Esophagus muscularis mucosa (tissue), 4 donors: ENCODE results near the gene LARGE1. TPM values are rescaled to one million over a fixed set of nuclear protein-coding genes. Genes with fewer than 3 reads are reported as not detected.

Source experiments
- DNase-seq: peaks from one replicate; pipeline ENCODE4 v3.0.0-alpha.2; 2017; ENCODE audit errors: extremely low spot score
- H3K27ac ChIP-seq, 4 donors: fragments of 200-600 bp; sonication (generic); replicated peaks in 1 of 4; 1 replicate in 3 of 4; 2 replicates in 1 of 4; pipeline ENCODE4 v1.5.1; 2016 to 2019; ENCODE audit warnings: mild to moderate bottlenecking in 1 of 4
- H3K27me3 ChIP-seq, 4 donors: fragments of 200-600 bp; sonication (generic); one replicate each; pipeline versions ENCODE4 v1.5.1 to v1.6.0; 2016 to 2019
- H3K36me3 ChIP-seq, 4 donors: fragments of 200-600 bp; sonication (generic); one replicate each; pipeline ENCODE4 v1.5.1; 2016 to 2019
- H3K4me1 ChIP-seq, 4 donors: fragments of 200-600 bp; sonication (generic); one replicate each; pipeline ENCODE4 v1.5.1; 2016 to 2019
- H3K4me3 ChIP-seq, 4 donors: fragments of 200-600 bp; sonication (generic); 1 replicate in 2 of 4; 2 replicates in 2 of 4; pipeline ENCODE4 v1.5.1; 2016 to 2019; ENCODE audit warnings: mild to moderate bottlenecking in 4 of 4, moderate library complexity in 1 of 4
- H3K9me3 ChIP-seq, 4 donors: fragments of 200-600 bp; sonication (generic); 1 replicate in 3 of 4; 2 replicates in 1 of 4; pipeline ENCODE4 v1.5.1; 2016 to 2019
- EP300 ChIP-seq: sonication (generic); formaldehyde crosslinking; IDR thresholded peaks from one replicate; pipeline ENCODE4 v1.6.1; 2017; ENCODE audit warnings: antibody characterized with exemption
- POLR2A ChIP-seq: fragments of 450-650 bp; IDR thresholded peaks from one replicate; pipeline ENCODE4 v1.6.1; 2017; ENCODE audit warnings: antibody characterized with exemption, moderate library complexity, mild to moderate bottlenecking, low read depth
- POLR2AphosphoS5 ChIP-seq, 2 donors: sonication (generic); formaldehyde crosslinking; IDR thresholded peaks; one replicate each; pipeline ENCODE4 v1.6.1; 2017; ENCODE audit warnings: antibody characterized with exemption in 2 of 2
- WGBS: methylation state at CpG from one replicate; pipeline ENCODE4 v1.1.5; 2018; 5-methylcytosine and 5-hydroxymethylcytosine counted together
- intact Hi-C: fragments of 100-400 bp; cut with DNase I; formaldehyde crosslinking; loops from one replicate; pipeline ENCODE4 v1.15.1; 2023
- total RNA-seq, 4 donors: library from RNA; depleted of rRNA; stranded (reverse); fragments of >200 nt; gene quantifications; one replicate each; pipeline versions ENCODE4 v1.1.0 to v1.2.1, GENCODE V29; 2016
- TF ChIP-seq, protein P1 (sequence below), 3 experiments: fragments of 200-600 bp in 2 of 3; fragments of 450-650 bp in 1 of 3; sonication (generic) in 2 of 3; IDR thresholded peaks; one replicate each; pipeline ENCODE4 v1.5.1; 2017 to 2019; ENCODE audit warnings: antibody characterized with exemption in 3 of 3, mild to moderate bottlenecking in 2 of 3, moderate library complexity in 1 of 3

LARGE1 gene
- total RNA-seq, 4 donors from 2014 or later: 29.9 to 48.4 (median 32.4) TPM

DNA sequence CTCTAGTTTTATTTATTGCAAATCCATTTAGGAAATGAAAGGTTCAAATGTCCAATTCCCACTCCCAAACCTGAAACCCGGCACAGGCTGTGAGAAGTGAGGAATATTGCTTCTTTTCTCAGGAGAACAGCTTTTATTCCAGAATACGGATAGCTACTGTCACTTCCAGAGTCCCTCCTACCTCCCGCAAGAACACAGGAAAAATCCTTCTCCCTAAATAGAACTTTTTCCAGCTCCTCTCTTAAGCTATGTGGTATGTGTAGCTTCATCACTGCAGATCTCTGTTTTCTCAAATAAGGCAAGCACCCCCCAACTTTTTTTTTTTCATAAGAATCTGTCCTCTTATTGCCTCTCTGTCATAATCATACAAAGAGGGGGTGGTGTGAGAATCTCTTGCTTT is 126.8 kb downstream of the LARGE1 start:
- peak overlapping the region; percentile 8 to 36 (median 28) for H3K4me3 ChIP-seq
- intact Hi-C loops: no loop called here
- peak overlapping the region; percentile 57 to 74 (median 70) for H3K27ac ChIP-seq

DNA sequence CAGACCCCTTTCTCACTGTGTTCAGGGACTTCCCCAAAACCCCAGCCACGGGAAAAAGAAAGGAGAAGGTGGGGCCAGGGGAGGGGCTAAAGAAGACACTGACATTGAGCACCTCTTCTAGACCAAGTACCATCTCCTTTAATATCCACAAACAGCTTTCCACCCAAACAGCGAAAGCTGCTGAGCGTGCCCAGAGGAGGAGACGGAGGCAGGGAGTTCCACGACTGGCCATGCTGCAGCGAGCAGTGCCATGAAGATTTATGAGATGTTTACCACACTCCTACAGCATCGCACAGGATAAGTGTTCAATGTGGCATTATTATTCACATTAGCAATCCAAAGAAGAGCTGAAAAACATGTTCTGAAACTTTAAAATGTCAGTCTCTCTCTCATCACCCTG is 127.4 kb downstream of the LARGE1 start:
- intact Hi-C loops: no loop called here
- no peaks in the 10 kb centered on the region for H3K27me3 ChIP-seq
- DNase-seq: no peak
- no peak for TF ChIP-seq EP300
- TF ChIP-seq, protein P1, sequence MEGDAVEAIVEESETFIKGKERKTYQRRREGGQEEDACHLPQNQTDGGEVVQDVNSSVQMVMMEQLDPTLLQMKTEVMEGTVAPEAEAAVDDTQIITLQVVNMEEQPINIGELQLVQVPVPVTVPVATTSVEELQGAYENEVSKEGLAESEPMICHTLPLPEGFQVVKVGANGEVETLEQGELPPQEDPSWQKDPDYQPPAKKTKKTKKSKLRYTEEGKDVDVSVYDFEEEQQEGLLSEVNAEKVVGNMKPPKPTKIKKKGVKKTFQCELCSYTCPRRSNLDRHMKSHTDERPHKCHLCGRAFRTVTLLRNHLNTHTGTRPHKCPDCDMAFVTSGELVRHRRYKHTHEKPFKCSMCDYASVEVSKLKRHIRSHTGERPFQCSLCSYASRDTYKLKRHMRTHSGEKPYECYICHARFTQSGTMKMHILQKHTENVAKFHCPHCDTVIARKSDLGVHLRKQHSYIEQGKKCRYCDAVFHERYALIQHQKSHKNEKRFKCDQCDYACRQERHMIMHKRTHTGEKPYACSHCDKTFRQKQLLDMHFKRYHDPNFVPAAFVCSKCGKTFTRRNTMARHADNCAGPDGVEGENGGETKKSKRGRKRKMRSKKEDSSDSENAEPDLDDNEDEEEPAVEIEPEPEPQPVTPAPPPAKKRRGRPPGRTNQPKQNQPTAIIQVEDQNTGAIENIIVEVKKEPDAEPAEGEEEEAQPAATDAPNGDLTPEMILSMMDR (IDR thresholded peaks at IDR 0.05): no peak
- no peak for TF ChIP-seq POLR2A
- TF ChIP-seq POLR2AphosphoS5 (IDR thresholded peaks at IDR 0.05): peak in 1 of 2 donors; percentile 35
- peak overlapping the region; percentile 57 to 74 (median 70) for H3K27ac ChIP-seq
- 37% methylated on average over 7 of the region's 7 CpGs for WGBS
- peaks cover 0 to 12% (median 9%) of the 10 kb centered on the region in 4 donors for H3K9me3 ChIP-seq
- H3K36me3 ChIP-seq: no peaks in the 10 kb centered on the region
- peak overlapping the region; percentile 8 to 36 (median 28) for H3K4me3 ChIP-seq
- H3K4me1 ChIP-seq: peaks cover 21 to 28% (median 24%) of the 10 kb centered on the region in 4 donors

More for the DNA sequence above, 126.8 kb downstream of the LARGE1 start:
- no peak for DNase-seq
- 41% methylated on average over 3 of the region's 3 CpGs for WGBS
- no peaks in the 10 kb centered on the region for H3K27me3 ChIP-seq
- peaks cover 21 to 28% (median 24%) of the 10 kb centered on the region in 4 donors for H3K4me1 ChIP-seq
- H3K9me3 ChIP-seq: peaks cover 0 to 6% (median 5%) of the 10 kb centered on the region in 4 donors
- no peaks in the 10 kb centered on the region for H3K36me3 ChIP-seq
- TF ChIP-seq, protein P1 (IDR thresholded peaks at IDR 0.05): no peak
- TF ChIP-seq POLR2A (no peak), POLR2AphosphoS5 (IDR thresholded peaks at IDR 0.05) (no peak), EP300 (no peak)

DNA sequence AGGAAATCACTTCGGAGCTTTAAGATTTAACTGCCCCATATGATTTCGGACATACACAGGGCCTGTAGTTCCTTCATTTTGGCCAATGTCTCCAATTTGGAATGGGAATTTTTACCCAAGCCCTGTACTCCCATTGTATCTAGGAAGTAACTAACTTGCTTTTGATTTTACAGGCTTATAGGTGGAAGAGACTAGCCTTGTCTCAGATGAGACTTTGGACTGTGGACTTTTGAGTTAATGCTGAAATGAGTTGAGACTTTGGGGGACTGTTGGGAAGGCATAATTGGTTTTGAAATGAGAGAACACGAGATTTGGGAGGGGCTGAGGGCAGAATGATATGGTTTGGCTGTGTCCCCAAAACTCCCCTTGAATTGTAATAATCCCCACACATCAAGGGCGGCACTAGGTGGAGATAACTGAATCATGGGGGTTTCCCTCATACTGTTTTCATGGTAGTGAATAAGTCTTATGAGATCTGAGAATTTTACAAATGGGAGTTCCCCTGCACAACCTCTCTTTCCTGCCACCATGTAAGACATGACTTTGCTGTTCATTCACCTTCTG is 130.5 kb downstream of the LARGE1 start:
- Histone ChIP-seq H3K27ac (no peak overlapping the region), H3K36me3 (no peaks in the 10 kb centered on the region), H3K4me1 (peaks cover 30 to 37% (median 34%) of the 10 kb centered on the region in 4 donors), H3K4me3 (no peak overlapping the region), H3K9me3 (peaks cover 0 to 12% (median 9%) of the 10 kb centered on the region in 4 donors), H3K27me3 (no peaks in the 10 kb centered on the region)
- intact Hi-C loops: no loop called here
- TF ChIP-seq, protein P1 (IDR thresholded peaks at IDR 0.05): no peak
- TF ChIP-seq POLR2A: no peak
- TF ChIP-seq POLR2AphosphoS5 (IDR thresholded peaks at IDR 0.05): no peak
- TF ChIP-seq EP300: no peak
- 95% methylated on average over 4 of the region's 4 CpGs for WGBS
- no peak for DNase-seq

DNA sequence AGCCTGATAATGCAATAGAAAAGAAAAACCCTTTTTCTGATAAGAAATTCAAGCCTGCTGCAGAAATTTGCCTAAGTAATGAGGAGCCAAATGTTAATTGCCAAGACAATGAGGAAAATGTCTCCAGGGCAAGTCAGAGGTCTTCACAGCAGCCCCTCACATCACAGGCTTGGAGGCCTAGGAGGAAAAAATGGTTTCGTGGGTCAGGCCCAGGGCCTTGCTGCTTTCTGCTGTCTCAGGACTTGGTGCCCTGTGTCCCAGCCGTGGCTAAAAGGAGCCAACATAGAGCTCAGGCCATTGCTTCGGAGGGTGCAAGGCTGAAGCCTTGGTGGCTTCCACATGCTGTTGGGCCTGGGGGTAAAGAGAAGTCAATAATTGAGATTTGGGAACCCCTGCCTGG is 131.3 kb downstream of the LARGE1 start:
- intact Hi-C loops: no loop called here
- Histone ChIP-seq H3K27me3 (no peaks in the 10 kb centered on the region), H3K36me3 (no peaks in the 10 kb centered on the region), H3K9me3 (peaks cover 0 to 12% (median 9%) of the 10 kb centered on the region in 4 donors), H3K4me3 (no peak overlapping the region), H3K27ac (no peak overlapping the region), H3K4me1 (peaks cover 28 to 31% (median 29%) of the 10 kb centered on the region in 4 donors)
- DNase-seq: no peak
- WGBS: 91% methylated on average over 3 of the region's 3 CpGs
- TF ChIP-seq POLR2AphosphoS5 (IDR thresholded peaks at IDR 0.05) (no peak), EP300 (no peak), POLR2A (no peak)
- TF ChIP-seq, protein P1 (IDR thresholded peaks at IDR 0.05): no peak
